RPMI7951 (cell line): ENCODE data around the gene POGLUT3. TPM values are rescaled to one million over a fixed set of nuclear protein-coding genes. Genes with fewer than 3 reads are reported as not detected.

ENCODE experiments used
- DNase-seq: peaks from one replicate; pipeline ENCODE4 v3.0.0-alpha.2; 2012; ENCODE audit warnings: low read depth
- total RNA-seq: library from RNA; depleted of rRNA; stranded (reverse); fragments of >200 nt; shearing (Covaris generic); gene quantifications from 2 replicates; pipeline ENCODE4 v1.2.3, GENCODE V29; 2014

Gene POGLUT3
- total RNA-seq, 1 experiment from 2014 or later, result 71.5 TPM

- DNase-seq, result no peak
These were observed 2.5 kb upstream of the POGLUT3 start for GRCh38 chr11:108500721-108501120.

GRCh38 chr11:108500169-108500568 lies 2.0 kb upstream of the POGLUT3 start:
- no peak for DNase-seq

- DNase-seq, result no peak
These were observed 728 bp upstream of the POGLUT3 start for GRCh38 chr11:108498816-108499408.

GRCh38 chr11:108497317-108498045 lies 703 bp downstream of the POGLUT3 start:
- DNase-seq, result peak; percentile 99

- peak; percentile 22 for DNase-seq
These were observed 1.4 kb downstream of the POGLUT3 start for GRCh38 chr11:108496643-108497256.

GRCh38 chr11:108495326-108495725 lies 2.9 kb downstream of the POGLUT3 start:
- no peak for DNase-seq

- no peak for DNase-seq
These were observed 4.0 kb downstream of the POGLUT3 start for GRCh38 chr11:108494182-108494581.

GRCh38 chr11:108491936-108492335 lies 6.2 kb downstream of the POGLUT3 start:
- DNase-seq, result no peak

GRCh38 chr11:108486828-108487227 lies 11.4 kb downstream of the POGLUT3 start:
- DNase-seq, result no peak

- DNase-seq, result no peak
These were observed 11.9 kb downstream of the POGLUT3 start for GRCh38 chr11:108486331-108486730.

- DNase-seq, result peak; percentile 23
These were observed 15.0 kb downstream of the POGLUT3 start for GRCh38 chr11:108483163-108483562.

GRCh38 chr11:108474664-108475463 lies 23.3 kb downstream of the POGLUT3 start:
- DNase-seq, result no peak

- no peak for DNase-seq
These were observed 25.5 kb downstream of the POGLUT3 start for GRCh38 chr11:108472681-108473080.

GRCh38 chr11:108468478-108468864 lies 29.7 kb downstream of the POGLUT3 start:
- DNase-seq, result no peak

GRCh38 chr11:108467091-108467823 lies 30.9 kb downstream of the POGLUT3 start, which contains the start of gene C11orf65:
TSS of gene C11orf65 (minus strand) at chr11:108467529. CDS start at chr11:108461559, 5,970 bp downstream.
- DNase-seq, result peak; percentile 96

- no peak for DNase-seq
These were observed 31.8 kb downstream of the POGLUT3 start for GRCh38 chr11:108466405-108466804.

- no peak for DNase-seq
These were observed 44.9 kb downstream of the POGLUT3 start for GRCh38 chr11:108453207-108453835.
